ENCODE data around the gene SNX15. TPM values are rescaled to one million over a fixed set of nuclear protein-coding genes. Genes with fewer than 3 reads are reported as not detected.

The SNX15 gene
- total RNA-seq, 1 donor from 2014 or later: 24.9 TPM

- TF ChIP-seq CTCF (IDR thresholded peaks at IDR 0.05): no peak
- Mint-ChIP-seq H3K4me3 (ENCODE audit: unreplicated experiment) (no peak overlapping the region), H3K36me3 (ENCODE audit: low read depth) (no peaks in the 10 kb centered on the region), H3K4me1 (ENCODE audit: low read depth) (no peaks in the 10 kb centered on the region), H3K27ac (ENCODE audit: unreplicated experiment) (no peak overlapping the region), H3K9me3 (ENCODE audit: low read depth) (no peaks in the 10 kb centered on the region), H3K27me3 (ENCODE audit: low read depth) (no peaks in the 10 kb centered on the region)
- no peak for DNase-seq (ENCODE audit: low spot score)
Measured at GRCh38 chr11:65066805-65067291, 39.6 kb downstream of the SNX15 start.

- no peaks in the 10 kb centered on the region for H3K36me3 Mint-ChIP-seq (ENCODE audit: low read depth)
- H3K4me1 Mint-ChIP-seq (ENCODE audit: low read depth): no peaks in the 10 kb centered on the region
- H3K27ac Mint-ChIP-seq (ENCODE audit: unreplicated experiment): no peak overlapping the region
- no peak for DNase-seq (ENCODE audit: low spot score)
- no peaks in the 10 kb centered on the region for H3K27me3 Mint-ChIP-seq (ENCODE audit: low read depth)
- no peak for TF ChIP-seq CTCF (IDR thresholded peaks at IDR 0.05)
- no peak overlapping the region for H3K4me3 Mint-ChIP-seq (ENCODE audit: unreplicated experiment)
- no peaks in the 10 kb centered on the region for H3K9me3 Mint-ChIP-seq (ENCODE audit: low read depth)
Measured at GRCh38 chr11:65067446-65067845, 40.2 kb downstream of the SNX15 start.

GRCh38 chr11:65069217-65069616 is 42.0 kb downstream of the SNX15 start:
- Mint-ChIP-seq H3K9me3 (ENCODE audit: low read depth) (no peaks in the 10 kb centered on the region), H3K27me3 (ENCODE audit: low read depth) (no peaks in the 10 kb centered on the region), H3K4me3 (ENCODE audit: unreplicated experiment) (no peak overlapping the region), H3K27ac (ENCODE audit: unreplicated experiment) (no peak overlapping the region), H3K4me1 (ENCODE audit: low read depth) (no peaks in the 10 kb centered on the region), H3K36me3 (ENCODE audit: low read depth) (no peaks in the 10 kb centered on the region)
- no peak for DNase-seq (ENCODE audit: low spot score)
- no peak for TF ChIP-seq CTCF (IDR thresholded peaks at IDR 0.05)

- Mint-ChIP-seq H3K4me3 (ENCODE audit: unreplicated experiment) (no peak overlapping the region), H3K9me3 (ENCODE audit: low read depth) (no peaks in the 10 kb centered on the region), H3K27me3 (ENCODE audit: low read depth) (no peaks in the 10 kb centered on the region), H3K4me1 (ENCODE audit: low read depth) (no peaks in the 10 kb centered on the region), H3K27ac (ENCODE audit: unreplicated experiment) (no peak overlapping the region), H3K36me3 (ENCODE audit: low read depth) (no peaks in the 10 kb centered on the region)
- no peak for DNase-seq (ENCODE audit: low spot score)
- TF ChIP-seq CTCF (IDR thresholded peaks at IDR 0.05): no peak
Measured at GRCh38 chr11:65071907-65072630, 44.8 kb downstream of the SNX15 start.

GRCh38 chr11:65072631-65072966 is 45.4 kb downstream of the SNX15 start:
- no peak for DNase-seq (ENCODE audit: low spot score)
- Mint-ChIP-seq H3K36me3 (ENCODE audit: low read depth) (no peaks in the 10 kb centered on the region), H3K4me3 (ENCODE audit: unreplicated experiment) (no peak overlapping the region), H3K4me1 (ENCODE audit: low read depth) (no peaks in the 10 kb centered on the region), H3K9me3 (ENCODE audit: low read depth) (no peaks in the 10 kb centered on the region), H3K27ac (ENCODE audit: unreplicated experiment) (no peak overlapping the region), H3K27me3 (ENCODE audit: low read depth) (no peaks in the 10 kb centered on the region)
- TF ChIP-seq CTCF (IDR thresholded peaks at IDR 0.05): no peak
